GM18507 (cell line): Measurements from ENCODE around the gene LTA4H.
"Not testable (repeated sequence)": the region's sequence is repeated elsewhere in the genome, so short reads cannot be mapped to it uniquely, and the experiment has no call there.

ENCODE experiments used
- DNase-seq: peaks from one replicate; pipeline ENCODE4 v3.0.0; 2011; ENCODE audit warnings: low read depth; ENCODE audit not compliant: insufficient read length; ENCODE audit errors: extremely low spot score
- FAIRE-seq: peaks from 2 replicates; lab custom pipeline; 2011; peaks lifted over from hg19 to GRCh38; lab: Jason Lieb, UNC

Gene LTA4H

GRCh38 chr12:96035283-96036236 lies at the start of gene LTA4H:
Gene LTA4H, minus strand, starts transcription at chr12:96035587. Its CDS starts 68 bp downstream, at chr12:96035519.
- peak; percentile 88 for DNase-seq
- FAIRE-seq: peak; percentile 98

GRCh38 chr12:96084624-96085023 lies 49.2 kb upstream of the LTA4H start:
- DNase-seq: no peak

GRCh38 chr12:96083020-96083719 lies 47.8 kb upstream of the LTA4H start:
- no peak for FAIRE-seq

More at GRCh38 chr12:96084624-96085023, 49.2 kb upstream of the LTA4H start:
- FAIRE-seq: no peak

GRCh38 chr12:96081596-96081995 lies 46.2 kb upstream of the LTA4H start:
- DNase-seq (no peak), FAIRE-seq (no peak)

More at GRCh38 chr12:96083020-96083719, 47.8 kb upstream of the LTA4H start:
- no peak for DNase-seq

GRCh38 chr12:96078231-96079135 lies 43.1 kb upstream of the LTA4H start:
- FAIRE-seq (no peak), DNase-seq (no peak)

DNA sequence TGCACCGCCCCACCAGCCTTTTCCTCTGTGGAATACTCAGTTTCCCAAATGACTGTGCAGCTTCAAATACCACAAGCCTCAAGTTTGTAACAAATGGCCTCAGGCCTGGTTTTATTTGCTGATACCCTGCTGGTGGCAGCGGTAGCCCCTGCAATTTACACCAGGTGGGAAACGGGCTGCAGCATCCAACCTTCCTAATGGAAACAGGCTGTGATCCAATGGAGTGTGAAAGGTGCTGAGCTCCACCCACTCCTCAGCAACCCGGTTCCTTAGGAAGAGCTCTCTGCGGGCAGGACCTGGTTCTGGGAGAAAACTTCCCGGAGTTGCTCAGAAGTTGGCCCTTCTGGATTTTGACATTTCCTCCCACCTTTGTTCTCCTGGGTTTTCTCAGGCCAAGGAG lies 41.7 kb upstream of the LTA4H start:
- no peak for FAIRE-seq

GRCh38 chr12:96075560-96075959 lies 40.2 kb upstream of the LTA4H start:
- DNase-seq: no peak
- FAIRE-seq: no peak

More for the DNA sequence above, 41.7 kb upstream of the LTA4H start:
- DNase-seq: no peak

GRCh38 chr12:96073346-96074330 lies 38.3 kb upstream of the LTA4H start:
- DNase-seq (no peak), FAIRE-seq (no peak)

DNA sequence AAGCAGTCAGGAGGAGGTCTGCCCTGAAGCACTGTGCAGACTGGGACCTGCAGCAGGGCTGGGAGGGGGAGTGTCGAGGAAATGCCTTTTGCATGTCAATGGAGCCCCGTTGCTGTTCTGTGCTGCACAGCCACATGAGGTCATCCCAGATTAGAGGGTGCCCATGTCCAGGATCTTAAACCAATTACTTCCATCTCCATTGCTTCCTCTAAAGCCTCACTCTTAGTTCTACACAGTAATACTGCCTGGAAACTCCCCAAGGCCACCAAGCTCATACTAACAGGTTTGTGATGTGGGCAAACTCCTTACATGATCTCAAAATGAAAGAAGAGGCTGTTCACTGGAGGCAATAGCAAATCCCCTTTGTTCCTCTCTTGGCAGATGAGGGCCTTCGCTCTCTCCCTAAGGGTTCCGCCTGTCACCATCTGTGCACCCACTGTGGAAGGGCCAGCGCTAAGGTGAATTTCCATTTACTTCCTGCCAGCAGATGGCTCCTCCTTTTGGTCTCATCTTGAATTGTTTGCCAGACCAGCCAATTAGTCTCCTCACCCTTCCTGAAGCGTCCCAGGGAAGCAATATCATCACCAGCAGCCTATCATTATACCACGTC lies 35.4 kb upstream of the LTA4H start:
- FAIRE-seq (peak; percentile 46), DNase-seq (no peak)

DNA sequence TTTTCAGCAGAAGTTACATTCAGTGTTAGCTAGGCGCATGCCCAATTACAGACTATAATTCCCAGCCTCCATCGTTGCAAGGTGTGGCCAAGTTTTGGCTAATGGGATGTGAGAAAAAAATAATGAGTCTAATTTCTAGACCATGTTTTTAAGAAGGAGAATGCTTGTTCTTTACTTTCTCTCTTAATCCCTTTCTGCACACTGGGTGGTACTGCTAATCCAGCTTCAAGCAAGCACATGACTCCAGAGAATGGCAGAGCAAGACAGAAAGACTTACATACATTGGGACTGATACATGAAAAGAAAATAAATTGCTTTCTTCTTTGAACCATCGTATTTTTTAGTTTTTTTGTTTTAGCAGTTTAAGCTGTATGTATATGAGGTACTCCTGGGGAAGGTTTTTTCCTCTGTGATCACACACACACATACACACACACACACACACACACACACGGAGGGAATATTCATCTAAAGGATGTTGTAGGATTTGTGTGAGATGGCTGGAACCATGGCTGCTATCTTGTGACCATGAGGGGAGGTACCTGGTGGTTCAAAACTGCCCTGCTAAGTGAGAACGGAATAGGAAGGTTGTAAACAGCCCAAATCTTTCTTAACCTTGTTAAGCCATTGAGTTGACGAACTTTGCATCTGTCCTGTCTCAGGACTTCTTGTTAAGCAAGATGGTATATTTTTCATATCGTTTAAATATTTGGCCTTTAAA lies 34.3 kb upstream of the LTA4H start:
- FAIRE-seq: no peak
- no peak for DNase-seq

DNA sequence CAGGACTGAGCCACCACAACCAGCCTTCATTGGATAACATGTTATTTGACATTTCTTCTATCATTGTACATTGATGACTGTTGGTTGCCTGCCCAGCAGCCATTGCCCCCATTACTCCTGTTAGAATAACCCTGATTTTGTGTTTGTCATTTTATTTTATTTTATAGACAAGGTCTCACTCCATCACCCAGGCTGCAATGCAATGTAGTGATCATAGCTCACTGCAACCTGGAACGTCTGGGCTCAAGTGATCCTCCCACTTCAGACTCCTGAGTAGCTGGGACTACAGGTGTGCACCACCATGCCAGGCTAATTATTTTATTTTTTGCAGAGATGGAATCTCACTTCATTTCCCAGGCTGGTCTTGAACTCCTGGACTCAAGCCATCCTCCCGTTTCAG lies 33.2 kb upstream of the LTA4H start:
- DNase-seq (no peak), FAIRE-seq (no peak)

DNA sequence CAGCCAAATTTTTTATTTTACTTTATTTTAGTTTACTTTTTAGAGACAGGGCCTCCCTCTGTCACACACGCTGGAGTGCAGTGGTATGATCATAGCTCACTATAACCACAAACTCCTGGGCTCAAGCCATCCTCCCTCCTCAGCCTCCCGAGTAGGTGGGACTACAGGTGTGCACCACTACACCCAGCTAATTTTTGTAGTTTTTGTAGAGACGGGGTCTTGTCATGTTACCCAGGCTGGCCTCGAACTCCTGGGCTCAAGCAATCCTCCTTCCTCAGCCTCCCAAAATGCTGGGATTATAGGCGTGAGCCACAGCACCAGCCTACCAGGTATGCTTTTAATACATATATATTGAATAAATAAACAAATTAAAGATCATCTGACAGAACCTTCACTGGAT lies 32.7 kb upstream of the LTA4H start:
- DNase-seq (no peak), FAIRE-seq (no peak)

- not testable (repeated sequence) for DNase-seq, FAIRE-seq
Observed at GRCh38 chr12:96065776-96066175, 30.4 kb upstream of the LTA4H start.

DNA sequence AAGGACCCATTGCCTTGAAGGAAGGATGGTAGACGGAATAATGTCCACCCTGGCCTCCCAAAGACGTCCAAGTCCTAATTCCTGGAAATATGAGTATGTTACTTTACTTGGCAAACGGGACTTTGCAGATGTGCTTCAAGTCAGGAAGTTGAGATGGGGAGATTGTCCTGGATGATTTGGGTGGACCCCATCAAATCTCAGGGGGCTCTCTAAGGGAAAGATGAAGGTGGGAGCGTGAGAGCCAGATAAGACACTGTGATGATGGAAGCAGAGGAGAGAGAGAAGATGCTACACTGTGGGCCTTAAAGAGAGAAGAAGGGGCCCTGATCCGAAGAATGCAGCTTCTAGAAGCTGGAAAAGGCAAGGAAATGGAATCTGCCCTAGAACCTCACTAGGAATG lies 29.6 kb upstream of the LTA4H start:
- FAIRE-seq: no peak
- DNase-seq: no peak

DNA sequence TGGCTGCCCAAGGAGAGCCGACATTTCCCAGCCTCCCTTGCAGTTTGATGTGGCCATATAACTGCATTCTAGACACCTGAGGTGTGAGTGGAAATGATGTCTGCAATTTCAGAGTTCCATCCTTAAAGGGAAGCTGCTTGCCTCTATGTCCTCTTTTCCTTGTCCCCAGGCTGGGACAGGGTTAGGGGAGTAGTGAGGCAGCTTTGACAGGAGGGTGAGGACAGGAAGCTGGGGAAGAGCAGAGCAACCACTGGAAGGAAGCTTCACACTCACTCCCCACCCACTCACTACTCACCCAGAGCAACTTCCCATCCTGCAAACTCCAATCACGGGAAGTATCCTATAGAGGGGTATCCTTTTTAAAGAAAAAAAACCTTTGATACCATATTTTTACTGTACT lies 28.9 kb upstream of the LTA4H start:
- DNase-seq: no peak
- FAIRE-seq: no peak

DNA sequence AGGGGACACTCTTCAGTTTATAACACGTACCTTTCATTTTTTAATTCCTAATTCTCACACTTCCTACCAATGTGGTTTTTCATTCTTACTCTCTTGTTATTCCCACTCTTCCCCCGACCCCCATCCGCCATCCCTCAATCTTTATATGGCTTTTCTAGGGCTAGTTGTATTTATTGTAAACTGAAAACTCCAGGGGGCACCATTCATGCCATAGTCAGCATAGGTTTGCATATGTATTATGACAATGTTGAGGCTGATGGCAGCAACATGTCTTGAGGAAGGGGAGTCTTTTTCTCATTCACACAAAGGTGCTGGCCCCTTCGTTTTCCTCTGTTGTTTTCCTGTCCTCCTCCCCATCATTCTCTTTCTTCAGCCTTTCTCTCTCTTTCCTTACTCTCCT lies 27.7 kb upstream of the LTA4H start:
- FAIRE-seq (no peak), DNase-seq (no peak)

GRCh38 chr12:96061864-96062453 lies 26.6 kb upstream of the LTA4H start:
- peak; percentile 80 for FAIRE-seq
- DNase-seq: peak; percentile 45
